Measurements from ENCODE around the gene PCMTD2.

PCMTD2 gene

GRCh38 chr20:64245746-64246595, 9.6 kb upstream of the PCMTD2 start:
- Histone ChIP-seq H3K4me3 (ENCODE audit: low read depth, low read length) (no peak overlapping the region), H3K36me3 (peaks cover 8% of the 10 kb centered on the region), H3K27me3 (no peaks in the 10 kb centered on the region), H3K9me3 (no peaks in the 10 kb centered on the region), H3K4me1 (no peaks in the 10 kb centered on the region)
- TF ChIP-seq CTCF (IDR thresholded peaks at IDR 0.05; ENCODE audit: low read depth, low read length), result no peak
- DNase-seq, result no peak

- Histone ChIP-seq H3K36me3 (peaks cover 6% of the 10 kb centered on the region; the same call in 1 of the 2 replicates), H3K4me3 (ENCODE audit: low read depth, low read length) (no peak overlapping the region), H3K4me1 (no peaks in the 10 kb centered on the region), H3K27me3 (no peaks in the 10 kb centered on the region), H3K9me3 (no peaks in the 10 kb centered on the region)
- no peak for DNase-seq
- TF ChIP-seq CTCF (IDR thresholded peaks at IDR 0.05; ENCODE audit: low read depth, low read length), result no peak
Measured at GRCh38 chr20:64246616-64247306, 8.8 kb upstream of the PCMTD2 start.

- no peaks in the 10 kb centered on the region for H3K4me1 ChIP-seq
- no peak for TF ChIP-seq CTCF (IDR thresholded peaks at IDR 0.05; ENCODE audit: low read depth, low read length)
- H3K9me3 ChIP-seq, result no peaks in the 10 kb centered on the region
- no peak overlapping the region for H3K4me3 ChIP-seq (ENCODE audit: low read depth, low read length)
- peaks cover 6% of the 10 kb centered on the region; the same call in 1 of the 2 replicates for H3K36me3 ChIP-seq
- DNase-seq, result no peak
- H3K27me3 ChIP-seq, result no peaks in the 10 kb centered on the region
Measured at GRCh38 chr20:64247307-64247618, 8.3 kb upstream of the PCMTD2 start.

- Histone ChIP-seq H3K4me1 (no peaks in the 10 kb centered on the region), H3K9me3 (no peaks in the 10 kb centered on the region), H3K4me3 (ENCODE audit: low read depth, low read length) (no peak overlapping the region), H3K36me3 (peaks cover 6% of the 10 kb centered on the region; the same call in 1 of the 2 replicates), H3K27me3 (no peaks in the 10 kb centered on the region)
- no peak for DNase-seq
- no peak for TF ChIP-seq CTCF (IDR thresholded peaks at IDR 0.05; ENCODE audit: low read depth, low read length)
Measured at GRCh38 chr20:64247970-64248841, 7.3 kb upstream of the PCMTD2 start.

GRCh38 chr20:64250027-64250426, 5.5 kb upstream of the PCMTD2 start:
- Histone ChIP-seq H3K9me3 (no peaks in the 10 kb centered on the region), H3K27me3 (no peaks in the 10 kb centered on the region), H3K4me3 (ENCODE audit: low read depth, low read length) (no peak overlapping the region), H3K36me3 (no peaks in the 10 kb centered on the region), H3K4me1 (no peaks in the 10 kb centered on the region; the same call in 1 of the 2 replicates)
- no peak for DNase-seq
- TF ChIP-seq CTCF (IDR thresholded peaks at IDR 0.05; ENCODE audit: low read depth, low read length), result no peak
